Tibial nerve (tissue), 3 donors: ENCODE measurements around the gene GYPA.
"Not testable (repeated sequence)": the region's sequence is repeated elsewhere in the genome, so short reads cannot be mapped to it uniquely, and the experiment has no call there.

Source experiments
- POLR2A ChIP-seq, 2 donors: fragments of 450-650 bp; IDR thresholded peaks; one replicate each; pipeline ENCODE4 v1.6.1; 2017; ENCODE audit warnings: antibody characterized with exemption in 2 of 2, mild to moderate bottlenecking in 2 of 2, moderate library complexity in 2 of 2
- TF ChIP-seq, protein P1 (sequence below), 5 experiments: fragments of 200-600 bp in 3 of 5; fragments of 450-650 bp in 2 of 5; sonication (generic) in 3 of 5; IDR thresholded peaks; one replicate each; pipeline ENCODE4 v1.5.1; 2016 to 2019; ENCODE audit warnings: antibody characterized with exemption in 5 of 5, mild to moderate bottlenecking in 3 of 5, moderate library complexity in 2 of 5

- TF ChIP-seq, protein P1, sequence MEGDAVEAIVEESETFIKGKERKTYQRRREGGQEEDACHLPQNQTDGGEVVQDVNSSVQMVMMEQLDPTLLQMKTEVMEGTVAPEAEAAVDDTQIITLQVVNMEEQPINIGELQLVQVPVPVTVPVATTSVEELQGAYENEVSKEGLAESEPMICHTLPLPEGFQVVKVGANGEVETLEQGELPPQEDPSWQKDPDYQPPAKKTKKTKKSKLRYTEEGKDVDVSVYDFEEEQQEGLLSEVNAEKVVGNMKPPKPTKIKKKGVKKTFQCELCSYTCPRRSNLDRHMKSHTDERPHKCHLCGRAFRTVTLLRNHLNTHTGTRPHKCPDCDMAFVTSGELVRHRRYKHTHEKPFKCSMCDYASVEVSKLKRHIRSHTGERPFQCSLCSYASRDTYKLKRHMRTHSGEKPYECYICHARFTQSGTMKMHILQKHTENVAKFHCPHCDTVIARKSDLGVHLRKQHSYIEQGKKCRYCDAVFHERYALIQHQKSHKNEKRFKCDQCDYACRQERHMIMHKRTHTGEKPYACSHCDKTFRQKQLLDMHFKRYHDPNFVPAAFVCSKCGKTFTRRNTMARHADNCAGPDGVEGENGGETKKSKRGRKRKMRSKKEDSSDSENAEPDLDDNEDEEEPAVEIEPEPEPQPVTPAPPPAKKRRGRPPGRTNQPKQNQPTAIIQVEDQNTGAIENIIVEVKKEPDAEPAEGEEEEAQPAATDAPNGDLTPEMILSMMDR (IDR thresholded peaks at IDR 0.05) = not testable (repeated sequence)
- TF ChIP-seq POLR2A (IDR thresholded peaks at IDR 0.05) = not testable (repeated sequence)
Measured at GRCh38 chr4:144080135-144080534, 60.4 kb downstream of the GYPA start.
